Measurements from ENCODE around the gene RAX2.
"Not testable (repeated sequence)": the region's sequence is repeated elsewhere in the genome, so short reads cannot be mapped to it uniquely, and the experiment has no call there.

Gene RAX2

DNA sequence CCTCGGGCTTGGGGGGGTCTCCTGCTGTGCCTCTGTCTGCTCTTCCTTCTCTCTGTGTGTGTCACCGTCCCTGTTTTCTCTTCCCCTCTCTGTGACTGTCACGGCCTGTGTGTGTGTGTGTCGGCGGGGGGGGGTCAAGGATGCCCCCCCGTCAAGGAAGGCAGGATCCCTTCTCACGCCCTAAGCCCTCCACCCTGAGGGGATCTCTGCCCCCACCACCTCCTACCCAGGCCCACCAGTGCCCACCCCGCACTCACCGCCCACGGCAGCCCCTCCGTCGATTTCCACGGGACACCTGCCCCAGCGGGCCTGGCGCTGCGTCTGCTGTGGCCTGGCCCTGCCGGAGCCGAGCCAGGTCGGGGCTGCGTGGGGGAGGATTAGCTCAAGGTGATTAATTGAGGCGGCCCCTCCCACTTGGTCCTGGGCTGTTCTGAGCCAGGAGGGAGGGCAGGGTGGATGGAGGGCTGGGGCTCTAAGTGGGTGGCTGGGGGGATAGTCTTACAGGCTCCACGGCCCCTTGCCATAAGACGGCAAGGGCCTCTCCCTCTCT is at the start of gene RAX2:
Gene RAX2, minus strand, starts transcription at position 323 of the 550 bp plus-strand sequence. CDS start 486 bp downstream, outside the sequence.
- DNase-seq = no peak

DNA sequence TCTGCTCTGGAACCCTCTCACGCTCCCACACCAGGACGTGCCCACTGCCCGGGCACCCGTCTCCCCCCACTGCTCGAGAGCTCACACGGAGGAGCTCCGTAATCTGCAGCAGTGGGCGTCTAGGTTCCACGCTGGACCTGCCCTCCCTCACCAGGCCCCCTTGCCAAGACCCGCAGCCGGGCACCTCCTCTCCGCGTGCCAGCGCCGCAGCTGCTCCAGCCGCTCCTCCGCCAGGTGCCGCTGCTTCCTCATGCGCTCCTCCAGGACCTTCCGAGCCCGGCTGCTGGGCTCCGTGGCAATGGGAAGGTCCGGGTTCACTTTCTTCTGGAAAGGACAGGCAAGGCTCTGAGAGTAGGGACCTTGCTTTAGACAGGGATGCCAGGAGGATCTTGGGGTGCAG is 49.1 kb upstream of the RAX2 start:
- peak; percentile 24 for DNase-seq

DNA sequence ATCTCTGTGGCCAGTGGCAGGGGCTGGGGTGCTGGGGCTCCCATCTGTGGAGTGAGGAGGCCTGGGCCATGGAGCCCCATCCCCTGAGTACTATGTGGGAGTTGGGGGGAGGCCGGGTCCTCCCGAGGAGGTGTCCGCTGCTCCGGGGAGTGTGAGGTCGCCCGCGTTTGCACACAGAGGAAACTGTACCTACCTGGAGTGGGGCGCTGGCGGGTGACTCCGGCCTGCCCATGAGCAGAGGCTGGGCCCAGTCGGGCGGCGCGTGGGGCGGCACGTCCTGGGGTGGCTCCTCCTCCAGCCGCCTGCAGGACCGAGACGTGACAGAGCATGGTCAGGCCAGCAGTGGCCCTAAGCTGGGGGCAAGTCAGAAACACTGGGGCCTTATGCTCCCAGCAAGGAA is 48.0 kb upstream of the RAX2 start:
- no peak for DNase-seq

DNA sequence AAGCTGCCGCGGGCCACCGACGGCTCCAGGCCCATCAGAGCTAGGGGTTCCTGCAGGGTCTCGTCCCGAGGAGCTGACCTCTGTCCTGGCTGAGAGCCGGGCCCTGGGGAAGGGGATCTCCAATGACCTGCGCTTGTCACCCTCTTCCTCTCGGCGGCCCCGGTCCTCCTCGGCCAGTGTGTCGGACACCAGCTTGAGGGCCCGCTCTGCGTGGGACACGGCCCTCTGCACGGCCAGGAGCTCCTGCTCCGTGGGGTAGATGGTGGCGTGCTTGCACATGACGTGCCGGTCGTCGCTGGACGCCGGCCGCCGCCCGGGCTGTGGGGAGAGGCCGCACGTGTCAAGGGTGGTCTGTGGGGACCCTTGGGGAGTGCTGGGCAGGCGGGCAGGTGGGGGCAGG is 46.9 kb upstream of the RAX2 start:
- DNase-seq = no peak

DNA sequence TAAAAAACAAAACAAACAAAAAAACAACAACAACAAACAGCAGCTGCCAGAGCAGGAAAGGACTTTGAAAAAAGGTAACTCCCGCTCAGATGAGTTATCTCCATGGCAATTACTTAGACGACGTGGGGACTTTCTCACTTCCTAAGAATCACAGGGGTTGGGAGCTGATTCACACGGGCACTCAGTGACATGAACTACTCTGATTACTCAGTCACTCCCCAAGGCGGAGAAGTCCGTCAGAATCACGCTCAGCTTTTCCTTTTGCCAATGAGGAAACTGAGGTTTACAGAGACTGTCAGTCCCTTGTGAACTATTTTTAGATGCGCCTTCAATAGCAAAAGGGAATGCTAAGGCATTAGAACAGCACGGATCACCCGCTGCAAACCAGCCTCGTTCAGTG is 46.4 kb upstream of the RAX2 start:
- no peak for DNase-seq

DNA sequence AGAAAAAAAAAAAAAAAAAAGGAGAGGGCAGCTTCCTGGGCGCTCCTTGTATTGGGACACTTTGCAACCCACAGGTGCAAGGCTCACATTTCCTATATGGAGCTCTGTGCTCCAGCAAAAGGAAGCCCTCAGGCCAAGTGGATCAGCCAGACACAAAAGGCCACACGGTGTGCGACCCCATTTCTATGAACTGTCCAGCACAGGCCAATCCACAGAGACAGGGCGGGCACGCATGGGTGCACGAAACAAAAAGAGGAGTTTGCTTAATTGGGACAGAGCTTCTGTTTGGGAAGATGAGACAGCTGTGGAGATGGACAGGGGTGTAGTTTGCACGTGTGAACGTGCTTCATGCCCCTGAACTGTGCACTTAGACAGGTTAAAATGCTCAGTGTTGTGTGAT is 45.7 kb upstream of the RAX2 start:
- DNase-seq = no peak

DNA sequence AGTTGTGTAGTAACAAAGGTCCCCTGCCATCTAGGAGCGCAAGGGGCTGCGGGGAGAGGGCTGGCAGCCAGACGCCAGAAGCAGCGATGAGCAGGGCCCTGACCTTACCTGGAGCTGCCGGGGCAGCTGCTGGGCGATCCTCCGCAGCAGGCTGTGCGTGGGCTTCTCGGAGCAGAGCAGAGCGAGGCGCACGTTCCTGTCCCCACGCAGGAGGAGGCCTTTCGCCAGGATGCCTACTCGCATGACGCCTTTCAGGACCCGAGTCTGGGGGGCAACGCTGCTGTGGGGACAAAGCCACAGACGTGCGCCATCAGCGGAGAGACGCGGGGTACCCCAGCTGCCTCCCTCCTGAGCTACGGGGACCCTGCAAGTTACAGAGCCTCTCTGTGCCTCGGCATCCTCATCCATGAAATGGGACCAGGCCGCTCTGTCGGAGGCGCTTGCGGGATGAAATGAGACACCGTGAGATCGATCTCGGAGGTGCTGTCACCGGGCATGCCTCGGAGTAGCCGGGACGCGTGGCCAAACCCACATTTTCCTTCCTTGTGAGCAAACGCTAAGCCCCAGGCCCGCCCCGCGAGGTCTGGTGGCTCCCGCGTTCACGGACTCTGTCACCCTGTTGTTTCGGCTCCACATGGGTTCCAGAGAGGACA is 44.7 kb upstream of the RAX2 start:
- DNase-seq = no peak

DNA sequence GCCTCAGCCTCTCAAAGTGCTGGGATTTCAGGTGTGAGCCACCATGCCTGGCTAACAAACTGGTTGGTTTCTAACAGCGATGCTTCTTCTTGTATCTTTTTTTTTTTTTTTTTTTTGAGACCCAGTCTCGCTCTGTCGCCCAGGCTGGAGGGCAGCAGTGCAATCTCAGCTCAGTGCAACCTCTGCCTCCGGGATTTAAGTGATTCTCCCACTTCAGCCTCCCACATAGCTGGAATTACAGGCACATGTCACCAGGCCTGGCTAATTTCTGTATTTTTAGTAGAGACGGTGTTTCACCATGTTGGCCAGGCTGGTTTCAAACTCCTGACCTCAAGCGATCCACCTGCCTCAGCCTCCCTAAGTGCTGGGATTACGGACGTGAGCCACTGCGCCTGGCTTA is 44.1 kb upstream of the RAX2 start:
- not testable (repeated sequence) for DNase-seq

DNA sequence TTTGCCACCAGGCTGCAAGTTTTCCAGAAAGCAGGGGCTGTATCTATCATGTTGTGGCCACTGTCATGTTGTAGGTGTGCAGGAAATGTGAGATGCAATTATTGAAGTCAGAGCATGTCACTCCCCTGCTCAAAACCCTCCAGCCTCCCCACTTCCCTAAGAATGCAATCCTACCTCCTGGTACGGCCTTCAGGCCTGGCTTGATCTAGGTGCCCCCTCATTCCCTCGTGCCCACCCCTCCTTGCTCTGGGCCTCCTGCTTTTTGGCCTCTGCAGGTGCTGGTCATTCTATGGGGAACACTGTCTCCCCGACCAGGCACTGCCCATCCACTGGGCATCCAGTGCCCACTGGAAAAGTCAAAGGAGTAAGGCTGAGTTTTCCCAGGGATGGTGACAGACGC is 42.6 kb upstream of the RAX2 start:
- DNase-seq = no peak

DNA sequence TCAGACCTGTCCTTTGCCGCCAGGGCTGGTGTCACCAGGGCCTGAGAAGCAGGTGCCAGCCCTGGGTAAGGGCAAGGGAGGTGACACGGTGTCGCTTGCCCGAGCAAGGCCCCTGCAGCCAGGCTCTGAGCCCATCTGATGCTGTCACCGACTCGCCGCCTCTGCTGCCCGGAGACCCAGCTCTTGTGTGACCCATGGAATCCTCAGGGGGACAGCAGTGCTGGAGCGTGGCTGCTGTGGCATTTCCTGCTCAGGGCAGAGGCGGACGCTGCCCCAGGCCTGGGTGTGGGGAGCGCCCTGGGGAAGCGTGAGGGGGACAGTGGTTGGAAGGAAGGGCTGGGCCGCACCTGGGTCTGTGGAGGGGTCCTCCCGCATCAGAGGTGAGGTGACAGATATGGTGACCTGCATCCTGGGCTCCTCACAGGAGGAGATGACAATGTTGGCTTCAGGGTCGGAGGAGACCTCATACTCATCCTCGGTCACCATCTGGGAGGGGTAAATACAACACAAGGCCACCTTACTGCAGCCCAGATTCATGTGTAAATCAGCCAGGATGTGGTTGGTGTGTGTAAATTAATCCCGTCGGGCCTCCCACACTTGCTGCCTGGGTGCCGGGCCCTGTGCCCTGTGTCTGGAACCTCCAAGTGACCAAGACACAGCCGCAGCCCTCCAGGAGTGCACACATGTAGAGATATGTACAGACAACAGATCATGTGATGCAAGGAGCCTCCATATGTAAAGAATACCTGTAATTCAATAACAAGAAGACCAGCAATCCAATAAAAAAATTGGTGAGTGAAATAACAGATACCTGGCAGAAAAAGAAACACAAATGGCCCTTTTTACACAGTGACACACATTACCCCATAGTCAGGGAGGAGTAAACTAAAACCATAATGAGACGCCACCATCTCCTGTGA is 41.7 kb upstream of the RAX2 start:
- DNase-seq = no peak

DNA sequence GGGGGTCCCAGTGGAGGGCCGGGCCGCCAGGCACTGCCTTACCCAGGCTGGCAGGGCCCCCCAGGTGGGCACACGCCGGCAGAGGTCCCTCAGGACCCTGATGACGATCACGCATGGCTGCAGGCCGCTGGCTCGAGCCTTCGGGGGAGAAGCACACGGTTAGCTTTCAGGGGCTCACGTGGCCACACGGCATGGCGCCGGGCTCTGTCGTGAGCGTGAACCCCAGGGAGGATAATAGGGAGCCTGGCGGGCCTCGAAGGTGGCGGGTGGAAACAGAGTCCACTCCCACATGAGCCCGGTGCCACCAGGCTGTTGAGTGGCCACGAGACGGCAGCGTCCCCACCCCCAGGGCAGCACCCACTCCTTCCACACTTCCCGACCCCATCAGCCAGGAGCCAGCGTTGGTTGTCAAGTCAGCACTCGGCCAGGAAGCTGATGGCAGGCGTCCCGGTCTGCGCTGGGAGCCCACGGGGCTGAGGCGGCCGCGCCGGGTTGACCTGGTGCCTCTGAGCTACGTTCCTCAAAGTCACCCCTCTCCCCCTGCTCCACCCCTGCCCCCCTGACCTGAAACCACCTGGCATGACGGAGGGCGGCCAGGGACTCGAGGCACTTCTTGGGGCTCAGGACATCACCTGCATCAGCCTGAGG is 38.8 kb upstream of the RAX2 start:
- no peak for DNase-seq

DNA sequence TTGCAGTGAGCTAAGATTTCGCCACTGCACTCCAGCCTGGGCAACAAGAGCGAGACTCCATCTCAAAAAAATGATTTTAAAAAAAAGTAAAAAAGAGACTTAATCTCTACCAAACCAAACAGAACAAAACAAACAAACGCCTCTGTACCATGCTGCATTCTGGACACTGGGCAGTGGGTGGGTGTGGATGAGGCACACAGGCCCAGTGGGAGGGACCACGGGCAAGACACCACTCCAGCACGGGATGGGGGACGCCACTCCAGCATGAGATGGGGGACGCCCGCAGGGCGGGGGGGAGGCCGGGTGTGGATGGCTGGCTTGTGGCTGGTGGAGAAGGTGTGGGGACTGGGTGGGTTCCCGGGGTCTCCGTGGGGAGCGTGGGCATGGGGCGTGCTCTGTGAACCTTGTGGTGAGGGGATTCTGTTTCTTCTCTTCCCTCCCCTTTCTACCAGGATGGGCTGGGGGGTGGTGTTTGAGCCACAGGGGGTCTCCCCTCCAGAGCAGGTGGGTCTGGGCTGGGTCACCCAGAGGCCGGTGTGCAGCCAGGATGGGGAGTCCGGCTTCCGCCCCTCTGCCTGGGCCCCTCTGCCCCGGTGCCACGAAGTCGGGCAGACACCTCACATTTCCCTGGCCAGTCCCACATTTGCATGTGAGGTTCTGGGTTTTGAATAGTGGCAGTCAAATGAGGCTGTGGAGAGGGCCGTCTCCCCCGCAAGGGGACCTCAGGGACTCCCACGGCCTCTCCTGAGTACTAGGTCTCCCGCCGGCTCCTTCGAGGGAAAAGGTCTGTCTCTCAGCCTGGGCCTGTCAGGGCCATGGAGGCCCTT is 38.1 kb upstream of the RAX2 start:
- no peak for DNase-seq

DNA sequence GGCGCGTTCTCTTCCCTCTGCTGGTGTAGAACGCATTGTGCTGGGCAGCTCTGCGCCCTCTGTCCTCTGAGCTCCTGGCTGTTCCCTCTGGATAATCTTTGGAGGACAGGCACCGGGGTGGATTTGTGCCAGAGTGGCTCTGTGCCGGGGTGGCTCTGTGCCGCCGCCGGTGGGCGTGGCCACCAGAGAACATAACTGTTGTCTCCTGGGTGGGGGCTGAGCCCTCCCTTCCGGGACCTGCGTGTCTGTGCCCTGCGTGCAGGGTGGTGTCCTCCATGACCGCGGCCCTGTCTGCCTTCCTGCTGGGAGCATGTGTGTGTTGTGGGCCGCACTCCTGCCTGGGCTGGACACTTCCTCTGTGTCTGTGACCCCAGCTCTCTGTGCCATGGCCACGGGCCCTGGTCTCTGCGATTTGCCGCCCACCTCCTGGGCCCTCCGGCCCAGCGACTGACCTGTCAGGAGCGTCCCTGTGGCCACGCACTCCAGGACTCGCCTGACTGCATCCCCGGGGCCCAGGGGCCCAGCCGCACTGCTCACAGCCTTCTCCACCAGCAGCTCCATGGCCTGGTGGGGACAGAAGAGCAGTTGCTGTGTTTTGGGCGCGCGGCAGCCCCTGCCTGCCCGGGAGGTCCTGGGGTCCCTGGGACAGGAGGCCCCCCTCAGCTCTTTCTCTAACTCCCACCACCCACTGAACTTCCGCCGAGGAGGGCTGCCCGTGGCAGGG is 36.6 kb upstream of the RAX2 start:
- DNase-seq = no peak

DNA sequence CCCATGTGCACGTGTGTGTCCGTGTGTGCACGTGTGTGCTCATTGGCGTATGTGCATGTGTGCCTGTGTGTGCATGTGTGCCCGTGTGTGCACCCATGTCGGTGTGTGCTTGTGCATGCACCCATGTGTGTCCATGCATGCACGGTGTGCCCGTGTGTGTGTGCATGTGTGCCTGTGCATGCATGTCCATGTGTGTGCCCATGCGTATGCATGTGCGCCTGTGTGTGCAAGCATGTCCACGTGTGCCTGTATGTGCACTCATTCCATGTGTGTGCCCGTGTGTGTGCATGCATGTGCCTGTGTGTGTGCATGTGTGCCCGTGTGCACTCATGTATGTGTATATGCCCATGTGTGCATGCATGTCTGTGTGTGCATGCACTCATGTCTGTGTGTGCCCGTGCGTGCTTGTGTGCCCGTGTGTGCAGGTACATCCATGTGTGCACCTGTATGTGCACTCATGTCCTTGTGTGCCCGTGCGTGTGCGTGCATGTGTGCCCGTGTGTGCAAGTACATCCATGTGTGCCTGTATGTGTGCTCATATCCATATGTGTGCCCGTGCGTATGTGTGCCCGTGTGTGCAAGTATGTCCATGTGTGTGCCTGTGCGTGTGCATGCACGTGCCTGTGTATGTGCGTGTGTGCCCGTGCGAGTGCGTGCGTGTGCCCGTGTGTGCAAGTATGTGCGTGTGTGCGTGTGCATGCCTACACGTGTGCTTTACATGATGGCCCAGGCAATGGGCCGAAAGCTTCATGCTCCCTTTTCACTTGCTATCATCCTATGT is 35.7 kb upstream of the RAX2 start:
- DNase-seq = no peak

DNA sequence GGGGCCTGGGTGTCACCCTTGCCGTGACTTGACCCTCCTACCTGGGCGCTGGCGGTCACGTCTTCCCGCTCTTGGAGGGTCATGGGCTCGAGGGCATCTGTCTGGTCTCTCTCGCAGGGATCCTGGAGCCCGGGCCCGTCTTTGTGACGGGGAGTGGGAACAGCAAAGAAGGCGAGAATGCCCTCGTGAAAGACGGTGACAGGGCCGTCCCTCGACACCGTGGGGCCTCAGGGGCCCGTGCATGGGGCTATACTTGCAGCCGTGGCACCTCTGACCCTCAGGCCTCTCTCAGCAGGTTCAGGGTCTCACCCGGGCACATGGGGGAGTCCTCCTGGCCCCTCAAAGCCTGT is 35.1 kb upstream of the RAX2 start:
- no peak for DNase-seq

DNA sequence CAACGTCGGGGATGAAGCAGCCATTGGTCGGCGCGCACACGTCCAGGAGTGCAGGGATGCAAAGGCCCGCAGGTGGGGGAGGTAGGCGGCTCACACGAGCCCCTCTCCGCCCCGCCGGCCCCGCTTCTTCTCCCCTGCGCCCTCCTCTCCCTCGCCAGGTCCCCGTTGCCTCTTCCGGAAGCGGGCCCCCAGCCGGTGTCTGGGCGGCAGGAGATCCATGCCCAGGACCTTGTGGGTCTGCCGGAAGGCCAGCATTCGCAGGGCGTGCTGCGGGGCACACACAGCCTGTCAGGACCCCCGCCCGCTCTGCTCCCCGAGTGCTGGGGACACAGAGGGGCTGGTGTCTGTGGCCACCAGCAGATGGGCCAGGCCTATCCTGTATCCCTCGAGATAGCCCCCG is 33.8 kb upstream of the RAX2 start:
- no peak for DNase-seq

DNA sequence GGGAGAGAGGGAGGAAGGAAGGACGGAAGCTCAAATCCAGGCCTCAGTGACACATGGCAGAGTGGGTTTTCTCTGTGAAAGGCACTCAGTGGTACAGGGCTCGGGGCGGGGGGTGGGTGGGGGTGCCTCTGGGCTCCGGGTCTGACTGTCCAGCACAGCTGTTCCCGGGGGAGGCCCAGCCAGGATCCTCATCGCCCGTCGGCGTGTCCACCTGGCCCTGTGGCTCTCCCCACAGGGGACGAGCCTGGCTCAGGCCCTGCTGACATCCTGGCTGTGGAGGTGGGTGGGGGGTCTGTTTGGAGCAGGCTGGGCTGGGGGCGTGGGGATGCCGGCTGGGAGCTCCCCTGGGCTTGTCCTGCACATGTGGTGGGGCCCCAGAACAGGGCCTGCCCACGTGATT is 32.4 kb upstream of the RAX2 start:
- no peak for DNase-seq

DNA sequence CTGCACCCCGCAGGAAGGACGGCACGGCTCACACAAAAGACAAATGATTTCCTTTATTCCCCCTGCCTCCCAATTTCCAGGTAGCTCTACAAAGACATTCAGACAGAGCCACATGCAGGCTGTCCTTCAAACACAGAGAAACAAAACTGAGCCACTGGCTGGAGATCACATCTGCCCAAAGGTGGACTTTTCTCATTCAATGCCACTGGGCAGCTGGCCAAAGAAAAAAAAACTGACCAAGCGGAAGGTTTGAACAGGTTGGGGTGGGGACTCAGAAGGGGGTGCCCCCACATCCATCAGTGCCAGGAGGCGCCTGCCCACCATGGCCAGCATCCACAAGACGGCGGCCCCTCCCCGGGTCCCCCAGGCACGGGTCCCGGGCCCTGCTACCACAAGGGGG is 32.0 kb upstream of the RAX2 start:
- DNase-seq = no peak

DNA sequence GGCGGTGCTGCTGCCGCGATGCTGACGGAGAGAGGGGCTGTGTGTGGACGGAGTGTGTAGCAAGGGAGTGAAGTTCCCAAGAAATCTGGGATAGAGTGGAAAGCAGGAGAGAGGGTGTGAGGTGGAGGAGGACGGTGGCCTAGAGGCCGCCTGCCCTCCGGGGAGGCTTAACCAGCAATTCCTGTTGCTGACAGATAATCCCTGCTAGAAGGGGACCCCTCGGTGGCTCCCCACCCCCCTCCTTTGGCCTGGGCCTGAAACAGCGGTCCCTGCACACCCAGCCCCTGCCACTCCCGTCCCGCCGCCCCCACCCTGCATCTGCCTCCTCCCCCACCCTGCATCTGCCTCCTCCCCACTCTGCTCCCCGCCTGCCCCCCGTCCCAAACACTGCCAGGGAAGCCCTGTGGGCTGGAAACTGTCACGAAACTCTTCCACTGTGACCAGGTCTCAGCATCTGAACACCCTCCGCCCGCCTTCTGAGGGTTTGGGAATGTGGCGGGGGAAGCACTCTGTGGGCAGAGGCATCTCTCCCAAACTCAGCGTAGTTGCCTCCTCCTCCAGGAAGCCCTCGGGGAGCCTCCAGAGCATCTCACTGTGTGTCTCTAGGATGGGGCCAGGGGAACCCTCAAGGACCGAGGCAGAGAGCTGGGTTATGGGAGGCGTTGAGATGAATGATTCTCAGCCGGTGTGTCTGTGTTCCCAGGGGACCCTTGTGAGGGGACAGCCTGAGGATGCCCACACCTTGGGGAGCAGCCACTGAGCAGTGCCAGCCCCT is 31.3 kb upstream of the RAX2 start:
- no peak for DNase-seq

DNA sequence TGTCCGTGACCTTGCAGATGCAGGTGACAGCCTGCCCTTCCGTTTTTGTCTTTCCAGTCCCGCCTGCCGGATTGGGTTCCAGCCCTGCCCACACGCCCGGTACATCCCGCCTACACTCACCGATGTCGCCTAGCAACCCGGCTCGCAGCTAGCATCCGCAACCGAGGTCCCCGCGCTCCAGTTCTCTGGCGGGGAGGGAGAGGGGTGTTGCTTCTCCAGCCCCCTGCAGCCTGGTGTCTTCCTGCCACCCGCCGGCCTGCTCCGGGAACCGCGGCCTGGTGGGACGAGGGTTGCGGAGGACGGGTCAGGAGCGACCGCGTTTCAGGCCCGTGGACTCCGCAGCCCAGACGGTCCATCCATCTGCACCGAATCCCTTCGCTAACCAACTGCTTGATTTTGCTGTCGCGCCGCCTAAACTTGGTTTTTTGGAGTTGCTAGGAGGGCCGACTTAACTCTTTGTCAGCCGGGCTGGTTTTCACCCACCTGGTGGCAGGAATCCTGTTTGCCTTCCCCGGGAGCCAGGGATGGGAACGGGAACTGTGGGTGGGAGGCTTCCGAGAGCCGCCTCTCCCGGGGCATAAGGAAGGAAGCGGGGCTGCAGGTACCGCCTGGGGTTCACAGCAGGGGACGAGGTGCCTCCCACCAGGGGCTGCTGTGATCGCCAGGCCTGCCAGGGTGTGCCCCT is 29.5 kb upstream of the RAX2 start:
- DNase-seq = peak; percentile 65
